ENCODE measurements around the gene POLD2.
A peak's percentile ranks its signal among the peaks of the same experiment; 100 is the strongest.

POLD2 gene

DNA sequence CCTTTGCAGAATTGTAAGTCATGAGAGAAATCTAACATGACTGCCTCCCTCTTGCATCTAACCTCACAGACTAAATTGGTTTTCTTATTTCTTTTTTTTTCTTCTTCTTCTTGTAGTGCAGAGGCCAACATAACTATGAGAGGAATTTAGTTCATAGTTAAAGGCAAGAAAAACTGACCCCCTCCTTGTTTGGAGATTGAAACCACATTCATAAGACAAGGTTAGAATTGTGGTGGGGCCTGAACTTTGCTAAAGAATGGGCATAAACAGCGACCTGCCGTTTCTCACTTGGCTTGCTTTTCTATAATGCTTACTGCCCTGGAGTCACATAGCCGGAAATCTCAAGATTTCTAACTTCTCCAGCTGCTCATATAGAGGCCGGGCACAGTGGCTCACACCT lies 38.6 kb downstream of the POLD2 start:
- no peaks in the 10 kb centered on the region for H3K36me3 ChIP-seq (ENCODE audit: insufficient read depth, low read length)
- peaks cover 4% of the 10 kb centered on the region; the same call in 1 of the 2 replicates for H3K4me1 ChIP-seq (ENCODE audit: insufficient read depth, low read length)
- H3K9me3 ChIP-seq (ENCODE audit: control insufficient read depth, insufficient read depth, low read length) = no peaks in the 10 kb centered on the region
- H3K9ac ChIP-seq (ENCODE audit: low read depth, low read length) = no peak overlapping the region

DNA sequence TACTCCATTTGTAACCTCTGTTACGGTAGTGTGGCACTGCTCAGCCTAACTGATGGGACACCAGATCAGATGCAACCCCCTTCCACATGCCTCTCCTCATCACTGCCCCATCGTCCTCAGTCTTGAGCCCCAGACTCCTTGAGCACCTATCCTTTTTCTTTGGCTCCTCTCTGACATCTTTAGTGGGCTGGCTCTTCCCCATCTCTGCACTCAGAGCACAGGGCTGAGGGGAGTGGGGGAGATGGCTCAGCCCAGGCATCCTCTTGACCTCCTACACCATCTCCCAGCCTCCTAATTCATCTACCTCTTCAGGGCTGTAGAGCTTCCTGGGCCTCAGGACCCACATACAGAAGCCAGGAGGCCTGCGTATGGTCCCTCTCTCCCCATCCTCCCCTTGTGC lies 39.6 kb downstream of the POLD2 start:
- H3K9ac ChIP-seq (ENCODE audit: low read depth, low read length) = no peak overlapping the region

DNA sequence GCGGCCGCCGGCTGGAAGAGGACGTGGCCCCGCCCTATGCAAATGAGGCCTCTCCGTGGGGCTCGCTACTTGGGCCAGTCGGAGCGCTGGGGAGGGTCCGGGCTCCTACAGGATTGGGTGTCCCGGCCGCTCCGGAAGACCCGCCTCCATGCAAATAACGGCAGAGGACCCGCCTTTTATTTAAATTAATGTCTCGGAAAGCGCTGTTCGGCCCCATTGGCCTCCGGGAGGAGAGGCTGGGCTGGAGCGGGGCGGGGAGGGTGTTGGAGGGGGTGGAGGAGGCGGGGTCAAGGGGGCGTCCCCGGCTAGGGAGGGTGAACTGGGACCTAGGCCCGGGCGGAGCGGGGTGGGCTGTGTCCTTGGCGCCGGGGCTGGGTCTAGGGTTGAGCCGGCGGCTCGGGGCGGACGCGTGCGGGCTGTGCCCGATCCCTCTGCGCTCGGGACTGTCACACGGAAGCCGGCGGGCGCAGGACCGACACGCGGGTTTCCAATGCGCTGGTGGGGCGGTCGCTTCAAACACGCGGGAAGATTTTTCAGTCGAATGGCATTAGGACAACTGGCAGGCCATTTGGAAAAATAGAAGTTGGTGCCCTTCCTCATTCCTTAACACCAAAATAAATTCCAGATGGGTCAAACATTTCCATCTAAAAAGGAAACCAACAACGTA lies 40.7 kb downstream of the POLD2 start:
- Histone ChIP-seq H3K36me3 (ENCODE audit: insufficient read depth, low read length) (no peaks in the 10 kb centered on the region), H3K9me3 (ENCODE audit: control insufficient read depth, insufficient read depth, low read length) (no peaks in the 10 kb centered on the region), H3K4me1 (ENCODE audit: insufficient read depth, low read length) (no peaks in the 10 kb centered on the region; the same call in 1 of the 2 replicates), H3K9ac (ENCODE audit: low read depth, low read length) (peak overlapping the region; percentile 83)

More for the DNA sequence above, 39.6 kb downstream of the POLD2 start:
- Histone ChIP-seq H3K9me3 (ENCODE audit: control insufficient read depth, insufficient read depth, low read length) (no peaks in the 10 kb centered on the region), H3K4me1 (ENCODE audit: insufficient read depth, low read length) (peaks cover 4% of the 10 kb centered on the region; the same call in 1 of the 2 replicates), H3K36me3 (ENCODE audit: insufficient read depth, low read length) (no peaks in the 10 kb centered on the region)

GRCh38 chr7:44081266-44081748 lies 42.0 kb downstream of the POLD2 start:
- Histone ChIP-seq H3K9ac (ENCODE audit: low read depth, low read length) (peak overlapping the region; percentile 75; the same call in 1 of the 2 replicates), H3K36me3 (ENCODE audit: insufficient read depth, low read length) (no peaks in the 10 kb centered on the region), H3K4me1 (ENCODE audit: insufficient read depth, low read length) (no peaks in the 10 kb centered on the region; the same call in 1 of the 2 replicates), H3K9me3 (ENCODE audit: control insufficient read depth, insufficient read depth, low read length) (no peaks in the 10 kb centered on the region)

DNA sequence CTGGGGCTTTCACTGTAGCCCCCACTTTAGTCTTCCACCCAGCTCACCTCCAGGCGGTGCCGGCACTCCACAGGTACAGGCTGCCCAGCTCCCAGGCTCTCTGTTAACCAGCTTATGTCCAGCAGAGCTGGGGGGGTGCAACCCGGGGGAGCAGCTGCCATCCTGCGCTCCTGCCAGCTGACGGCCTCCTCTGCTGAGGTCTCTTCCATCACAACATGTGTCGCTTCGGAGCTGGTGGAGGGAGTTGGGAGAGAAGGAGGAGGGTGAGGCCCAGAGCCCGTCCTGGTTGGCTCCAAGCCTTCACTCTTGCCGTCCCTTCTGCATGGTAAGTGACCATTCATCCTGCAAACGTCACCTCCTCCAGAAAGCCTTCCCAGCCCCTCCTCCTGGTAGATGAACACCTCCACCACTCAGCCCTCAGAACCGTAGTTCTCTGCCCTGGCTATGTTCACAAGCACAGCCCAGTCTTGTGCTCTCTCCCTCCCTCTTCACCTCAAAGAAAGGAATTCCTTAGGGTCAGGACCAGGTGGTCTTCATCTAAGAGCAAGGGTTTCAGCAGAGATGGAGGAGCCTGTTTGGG lies 42.6 kb downstream of the POLD2 start:
- no peaks in the 10 kb centered on the region; the same call in 1 of the 2 replicates for H3K4me1 ChIP-seq (ENCODE audit: insufficient read depth, low read length)
- H3K9me3 ChIP-seq (ENCODE audit: control insufficient read depth, insufficient read depth, low read length) = no peaks in the 10 kb centered on the region
- no peak overlapping the region for H3K9ac ChIP-seq (ENCODE audit: low read depth, low read length)
- no peaks in the 10 kb centered on the region; the same call in 1 of the 2 replicates for H3K36me3 ChIP-seq (ENCODE audit: insufficient read depth, low read length)

DNA sequence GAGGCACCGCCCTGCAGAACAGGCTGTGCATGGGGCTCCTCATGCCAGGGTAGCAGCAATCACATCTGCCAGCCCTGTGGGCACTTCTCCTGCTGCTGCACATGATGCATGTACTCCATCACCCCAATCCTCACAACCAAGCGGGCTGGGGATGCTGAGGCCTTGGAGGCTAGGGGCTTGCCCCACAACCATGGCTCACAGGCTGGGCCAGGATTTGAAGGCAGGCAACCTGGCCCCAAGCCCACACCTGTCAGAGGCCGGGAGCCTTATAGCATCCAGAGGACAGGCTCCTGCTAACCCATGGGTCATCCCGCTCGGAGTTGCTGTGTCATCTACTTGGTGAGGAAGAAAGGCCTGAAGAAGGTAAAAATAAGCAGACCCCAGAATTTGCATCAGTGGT lies 43.2 kb downstream of the POLD2 start:
- Histone ChIP-seq H3K9me3 (ENCODE audit: control insufficient read depth, insufficient read depth, low read length) (no peaks in the 10 kb centered on the region), H3K36me3 (ENCODE audit: insufficient read depth, low read length) (no peaks in the 10 kb centered on the region; the same call in 1 of the 2 replicates), H3K4me1 (ENCODE audit: insufficient read depth, low read length) (no peaks in the 10 kb centered on the region), H3K9ac (ENCODE audit: low read depth, low read length) (no peak overlapping the region)

DNA sequence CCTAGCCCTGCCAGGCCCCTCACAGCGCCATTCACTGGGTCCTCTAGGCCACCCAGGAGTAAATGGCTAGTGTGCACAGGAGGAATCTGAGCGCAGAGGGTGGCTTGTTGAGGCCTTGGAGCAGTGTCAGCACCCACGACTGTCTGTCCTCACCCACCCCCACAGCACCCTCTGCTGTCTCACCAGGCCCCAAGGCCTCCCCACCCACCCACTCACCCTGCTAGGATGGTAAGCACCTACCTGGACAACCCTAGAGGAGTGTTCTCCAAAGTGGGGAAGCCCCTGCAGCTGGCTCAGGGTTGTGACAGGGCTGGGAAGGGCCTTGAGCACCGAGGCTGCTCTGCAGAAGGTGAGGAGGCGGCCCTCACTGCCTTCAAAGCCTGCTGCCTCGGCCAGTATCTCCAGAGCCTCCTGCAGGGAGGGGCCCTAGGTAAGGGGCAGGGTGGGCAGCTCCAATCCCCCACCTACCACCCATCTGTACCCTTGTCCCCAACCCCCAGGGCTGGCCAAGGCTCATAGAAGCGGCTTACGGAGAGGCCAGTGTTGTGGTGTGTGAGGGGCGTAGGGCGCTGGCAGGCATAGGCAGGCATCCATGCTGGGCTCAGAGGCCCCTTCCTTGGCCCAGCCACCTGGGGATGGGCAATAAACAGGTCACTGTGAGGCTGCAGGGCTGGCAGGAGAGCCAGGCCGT lies 43.9 kb downstream of the POLD2 start:
- Histone ChIP-seq H3K9ac (ENCODE audit: low read depth, low read length) (no peak overlapping the region), H3K9me3 (ENCODE audit: control insufficient read depth, insufficient read depth, low read length) (no peaks in the 10 kb centered on the region), H3K36me3 (ENCODE audit: insufficient read depth, low read length) (no peaks in the 10 kb centered on the region; the same call in 1 of the 2 replicates), H3K4me1 (ENCODE audit: insufficient read depth, low read length) (no peaks in the 10 kb centered on the region)

GRCh38 chr7:44078521-44078920 lies 44.8 kb downstream of the POLD2 start:
- H3K9ac ChIP-seq (ENCODE audit: low read depth, low read length) = no peak overlapping the region
- no peaks in the 10 kb centered on the region for H3K9me3 ChIP-seq (ENCODE audit: control insufficient read depth, insufficient read depth, low read length)
- H3K36me3 ChIP-seq (ENCODE audit: insufficient read depth, low read length) = peaks cover 2% of the 10 kb centered on the region; the same call in 1 of the 2 replicates
- no peaks in the 10 kb centered on the region for H3K4me1 ChIP-seq (ENCODE audit: insufficient read depth, low read length)

DNA sequence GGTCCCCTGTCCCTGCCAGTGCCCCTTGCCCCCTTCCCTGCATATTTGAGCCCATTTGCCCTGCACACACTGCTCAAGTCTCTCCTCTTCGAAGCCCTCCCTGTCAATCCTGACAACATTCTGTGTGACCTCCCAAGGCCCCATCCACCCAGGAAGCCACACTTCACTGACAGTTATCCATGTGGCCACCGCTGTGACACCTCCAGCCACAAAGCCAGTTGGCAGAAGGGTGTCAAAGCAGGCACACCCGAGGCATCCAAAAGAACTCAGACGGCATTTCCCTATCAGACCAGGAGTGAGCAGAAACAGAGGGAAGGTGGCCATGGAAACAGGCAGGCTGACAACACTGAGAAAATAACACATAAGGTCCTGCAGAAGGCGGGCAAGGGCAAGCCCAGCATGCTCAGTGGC lies 45.7 kb downstream of the POLD2 start:
- H3K9me3 ChIP-seq (ENCODE audit: control insufficient read depth, insufficient read depth, low read length) = no peaks in the 10 kb centered on the region
- no peak overlapping the region for H3K9ac ChIP-seq (ENCODE audit: low read depth, low read length)
- peaks cover 2% of the 10 kb centered on the region; the same call in 1 of the 2 replicates for H3K36me3 ChIP-seq (ENCODE audit: insufficient read depth, low read length)
- no peaks in the 10 kb centered on the region for H3K4me1 ChIP-seq (ENCODE audit: insufficient read depth, low read length)

- Histone ChIP-seq H3K36me3 (ENCODE audit: insufficient read depth, low read length) (peaks cover 2% of the 10 kb centered on the region; the same call in 1 of the 2 replicates), H3K9ac (ENCODE audit: low read depth, low read length) (no peak overlapping the region), H3K4me1 (ENCODE audit: insufficient read depth, low read length) (no peaks in the 10 kb centered on the region), H3K9me3 (ENCODE audit: control insufficient read depth, insufficient read depth, low read length) (no peaks in the 10 kb centered on the region)
These were observed 46.3 kb downstream of the POLD2 start for GRCh38 chr7:44077061-44077460.

- no peaks in the 10 kb centered on the region for H3K4me1 ChIP-seq (ENCODE audit: insufficient read depth, low read length)
- no peak overlapping the region for H3K9ac ChIP-seq (ENCODE audit: low read depth, low read length)
- H3K9me3 ChIP-seq (ENCODE audit: control insufficient read depth, insufficient read depth, low read length) = no peaks in the 10 kb centered on the region
- peaks cover 2% of the 10 kb centered on the region; the same call in 1 of the 2 replicates for H3K36me3 ChIP-seq (ENCODE audit: insufficient read depth, low read length)
These were observed 47.0 kb downstream of the POLD2 start for GRCh38 chr7:44076101-44076895.

- H3K9ac ChIP-seq (ENCODE audit: low read depth, low read length) = no peak overlapping the region
- no peaks in the 10 kb centered on the region for H3K9me3 ChIP-seq (ENCODE audit: control insufficient read depth, insufficient read depth, low read length)
- H3K4me1 ChIP-seq (ENCODE audit: insufficient read depth, low read length) = no peaks in the 10 kb centered on the region
- peaks cover 2% of the 10 kb centered on the region; the same call in 1 of the 2 replicates for H3K36me3 ChIP-seq (ENCODE audit: insufficient read depth, low read length)
These were observed 47.9 kb downstream of the POLD2 start for GRCh38 chr7:44075296-44076075.

GRCh38 chr7:44074349-44074695 lies 49.0 kb downstream of the POLD2 start:
- Histone ChIP-seq H3K9ac (ENCODE audit: low read depth, low read length) (no peak overlapping the region), H3K36me3 (ENCODE audit: insufficient read depth, low read length) (peaks cover 2% of the 10 kb centered on the region; the same call in 1 of the 2 replicates), H3K4me1 (ENCODE audit: insufficient read depth, low read length) (no peaks in the 10 kb centered on the region), H3K9me3 (ENCODE audit: control insufficient read depth, insufficient read depth, low read length) (no peaks in the 10 kb centered on the region)

All from ES-I3 (cell line).